Myometrial cell (primary cell): ENCODE data around the gene CPM. TPM values are rescaled to one million over a fixed set of nuclear protein-coding genes. Genes with fewer than 3 reads are reported as not detected.

ENCODE experiments used
- total RNA-seq: library from RNA; depleted of rRNA; stranded (reverse); fragments of >200 nt; gene quantifications from 2 replicates; pipeline ENCODE4 v1.2.3, GENCODE V29; 2015

The CPM gene
- 22.8 and 34.0 TPM in 2 replicates for total RNA-seq

GRCh38 chr12:68932961-68933893 lies at the start of gene CPM:
Gene CPM (minus strand): TSS chr12:68933171. CDS start chr12:68932837, 334 bp downstream.

DNA sequence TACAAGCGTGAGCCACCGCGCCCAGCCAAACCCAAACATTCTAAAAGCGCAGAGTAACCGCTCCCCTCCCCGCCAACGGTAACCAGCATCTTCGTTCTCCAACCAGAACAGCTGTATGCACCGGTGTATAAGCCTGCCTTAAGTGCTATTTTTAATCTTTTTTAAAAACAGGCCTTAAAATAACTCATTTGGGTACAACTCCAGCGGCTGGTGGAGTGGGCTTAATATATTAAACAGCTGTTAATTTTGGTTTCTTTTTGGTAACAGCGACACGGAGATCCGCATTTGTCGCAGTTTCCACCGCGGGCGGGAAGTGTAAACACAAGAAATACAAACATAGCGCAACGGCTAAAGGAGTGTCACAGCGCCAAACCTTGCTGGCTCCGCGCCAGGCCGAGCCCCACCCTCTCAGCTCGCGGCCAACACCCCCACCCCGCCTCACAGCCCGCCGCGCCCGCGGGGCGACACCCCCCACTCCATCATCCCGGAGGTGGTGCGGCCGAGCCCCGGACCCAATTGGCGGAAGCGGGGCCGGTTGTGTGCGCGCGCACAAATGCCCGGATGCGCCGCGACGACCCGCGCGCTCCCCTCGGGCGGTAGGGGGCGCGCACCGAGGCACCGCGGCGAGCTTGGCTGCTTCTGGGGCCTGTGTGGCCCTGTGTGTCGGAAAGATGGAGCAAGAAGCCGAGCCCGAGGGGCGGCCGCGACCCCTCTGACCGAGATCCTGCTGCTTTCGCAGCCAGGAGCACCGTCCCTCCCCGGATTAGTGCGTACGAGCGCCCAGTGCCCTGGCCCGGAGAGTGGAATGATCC lies 125.2 kb downstream of the CPM start, which contains the start of gene MDM2:
TSS of gene MDM2 (plus strand) at position 602 of the 812 bp plus-strand sequence. CDS start 301 bp downstream, outside the sequence.

Other genes starting within 250 kb of the CPM start
- 36.6 and 41.6 TPM in 2 replicates for gene NUP107, start 246.2 kb downstream of the CPM start, total RNA-seq
- gene SLC35E3, start 187.0 kb downstream of the CPM start, total RNA-seq = 1.7 and 3.2 TPM in 2 replicates
- gene MDM2, start 125.0 kb downstream of the CPM start, total RNA-seq = 66.6 and 72.7 TPM in 2 replicates